Measurements from ENCODE around the gene MORC2.

DNA sequence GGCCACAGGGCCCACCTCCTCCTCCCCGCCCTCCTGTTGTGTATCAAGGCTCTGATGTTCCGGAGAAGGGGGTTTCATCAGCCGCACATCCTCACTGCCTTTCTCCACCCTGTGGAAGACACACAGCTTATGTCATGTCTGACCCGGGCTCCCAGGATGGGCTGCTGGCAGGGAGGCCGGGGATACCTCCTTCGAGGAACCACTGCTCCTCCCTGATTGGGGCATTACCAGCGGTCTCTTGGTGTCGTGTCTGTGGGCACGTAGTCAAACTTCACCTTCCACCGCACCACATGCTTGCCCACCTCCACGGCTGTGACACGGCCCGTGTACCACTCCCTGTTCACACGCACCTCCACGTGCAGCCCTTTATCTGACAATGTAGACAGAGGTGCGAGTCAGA lies 35.9 kb downstream of the MORC2 start:
- no peak for TF ChIP-seq CTCF (IDR thresholded peaks at IDR 0.05; ENCODE audit: insufficient read depth, low read length)
- no peak for TF ChIP-seq POLR2AphosphoS5 (IDR thresholded peaks at IDR 0.05; ENCODE audit: low read depth)
- no peak for TF ChIP-seq SPI1 (IDR thresholded peaks at IDR 0.05; ENCODE audit: borderline replicate concordance, low read depth)
- TF ChIP-seq, protein P1, sequence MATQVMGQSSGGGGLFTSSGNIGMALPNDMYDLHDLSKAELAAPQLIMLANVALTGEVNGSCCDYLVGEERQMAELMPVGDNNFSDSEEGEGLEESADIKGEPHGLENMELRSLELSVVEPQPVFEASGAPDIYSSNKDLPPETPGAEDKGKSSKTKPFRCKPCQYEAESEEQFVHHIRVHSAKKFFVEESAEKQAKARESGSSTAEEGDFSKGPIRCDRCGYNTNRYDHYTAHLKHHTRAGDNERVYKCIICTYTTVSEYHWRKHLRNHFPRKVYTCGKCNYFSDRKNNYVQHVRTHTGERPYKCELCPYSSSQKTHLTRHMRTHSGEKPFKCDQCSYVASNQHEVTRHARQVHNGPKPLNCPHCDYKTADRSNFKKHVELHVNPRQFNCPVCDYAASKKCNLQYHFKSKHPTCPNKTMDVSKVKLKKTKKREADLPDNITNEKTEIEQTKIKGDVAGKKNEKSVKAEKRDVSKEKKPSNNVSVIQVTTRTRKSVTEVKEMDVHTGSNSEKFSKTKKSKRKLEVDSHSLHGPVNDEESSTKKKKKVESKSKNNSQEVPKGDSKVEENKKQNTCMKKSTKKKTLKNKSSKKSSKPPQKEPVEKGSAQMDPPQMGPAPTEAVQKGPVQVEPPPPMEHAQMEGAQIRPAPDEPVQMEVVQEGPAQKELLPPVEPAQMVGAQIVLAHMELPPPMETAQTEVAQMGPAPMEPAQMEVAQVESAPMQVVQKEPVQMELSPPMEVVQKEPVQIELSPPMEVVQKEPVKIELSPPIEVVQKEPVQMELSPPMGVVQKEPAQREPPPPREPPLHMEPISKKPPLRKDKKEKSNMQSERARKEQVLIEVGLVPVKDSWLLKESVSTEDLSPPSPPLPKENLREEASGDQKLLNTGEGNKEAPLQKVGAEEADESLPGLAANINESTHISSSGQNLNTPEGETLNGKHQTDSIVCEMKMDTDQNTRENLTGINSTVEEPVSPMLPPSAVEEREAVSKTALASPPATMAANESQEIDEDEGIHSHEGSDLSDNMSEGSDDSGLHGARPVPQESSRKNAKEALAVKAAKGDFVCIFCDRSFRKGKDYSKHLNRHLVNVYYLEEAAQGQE (IDR thresholded peaks at IDR 0.05; ENCODE audit: insufficient replicate concordance, low read depth): no peak
